ENCODE results near the gene RTL9.
"Not testable (repeated sequence)": the region's sequence is repeated elsewhere in the genome, so short reads cannot be mapped to it uniquely, and the experiment has no call there.

Gene RTL9

DNA sequence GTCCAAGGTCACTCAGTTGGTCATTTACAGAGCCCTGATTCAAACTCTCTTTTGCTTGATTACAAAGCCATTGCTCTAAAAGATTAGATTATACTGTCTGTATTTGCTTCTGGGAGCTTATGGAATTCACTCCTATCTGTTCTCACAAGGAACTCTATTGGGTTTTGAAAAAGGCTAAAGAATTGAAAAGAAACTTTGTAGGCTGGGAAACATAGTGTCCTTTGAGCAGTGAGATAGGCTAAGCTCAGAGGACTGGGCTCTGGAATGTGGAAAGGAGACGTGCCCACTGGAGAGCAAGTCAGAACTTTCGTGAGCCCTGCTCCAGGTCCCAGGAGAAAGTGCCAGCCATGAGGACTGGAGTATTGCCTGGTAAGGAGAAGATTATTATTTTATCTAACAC is at the start of gene RTL9:
Gene RTL9 (plus strand): TSS at position 301 of the 400 bp plus-strand sequence. CDS start 91,770 bp downstream, outside the sequence.
- no peak for DNase-seq

DNA sequence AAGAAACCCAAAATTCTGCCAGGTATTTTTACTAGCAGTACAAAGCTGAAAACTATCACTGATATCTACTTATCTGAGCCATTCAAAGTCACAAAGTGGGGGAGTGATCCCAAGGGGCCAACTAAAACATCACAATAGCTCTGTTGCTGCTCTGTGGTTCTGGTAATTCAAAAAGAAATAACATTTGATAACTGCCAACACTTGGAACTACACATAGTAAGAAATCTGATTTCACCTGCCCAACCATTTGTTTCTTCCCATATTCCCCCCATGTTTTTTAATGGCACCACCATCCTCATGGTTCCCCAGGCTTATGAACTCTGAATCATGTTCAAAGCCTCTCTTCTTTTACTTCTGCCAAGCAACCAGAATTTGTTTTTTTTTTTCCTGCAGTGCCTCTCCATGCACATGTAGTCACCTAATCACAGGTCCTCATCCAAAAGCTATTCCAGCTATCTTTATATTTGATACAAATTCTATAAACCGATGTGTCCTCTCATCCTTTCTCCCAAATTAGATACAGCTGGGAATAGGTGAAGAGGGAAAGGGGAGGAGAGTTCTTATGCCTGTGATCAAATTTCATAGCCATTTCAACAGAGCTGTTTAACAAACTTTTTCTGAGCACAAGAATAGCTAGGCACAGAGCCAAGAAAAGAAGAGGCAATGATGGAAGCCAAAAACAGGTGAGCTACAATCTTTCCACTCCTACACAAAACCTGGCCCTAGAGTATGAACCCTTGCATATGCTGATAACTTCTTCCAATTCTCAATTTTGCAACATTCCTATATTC is 48.5 kb upstream of the RTL9 start:
- DNase-seq = no peak

DNA sequence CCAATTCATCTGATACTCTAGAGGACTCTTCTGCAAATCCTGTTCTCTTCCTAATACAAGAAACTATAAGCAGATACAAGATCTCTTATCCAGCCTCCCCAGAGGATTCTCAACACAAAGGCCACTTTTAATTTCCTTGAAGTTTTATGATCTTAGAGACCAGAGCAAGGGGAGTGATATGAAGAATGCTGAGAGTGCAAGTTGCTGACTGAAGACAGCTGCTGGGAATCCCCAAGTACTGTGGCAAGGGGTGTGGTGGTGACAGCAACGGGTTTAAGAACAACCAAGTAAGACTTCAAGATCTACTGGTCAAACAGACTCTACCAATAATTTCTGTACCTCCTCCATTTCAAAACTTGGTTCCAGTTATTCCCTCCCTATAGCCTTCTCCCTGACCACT is 47.8 kb upstream of the RTL9 start:
- peak; percentile 43 for DNase-seq

DNA sequence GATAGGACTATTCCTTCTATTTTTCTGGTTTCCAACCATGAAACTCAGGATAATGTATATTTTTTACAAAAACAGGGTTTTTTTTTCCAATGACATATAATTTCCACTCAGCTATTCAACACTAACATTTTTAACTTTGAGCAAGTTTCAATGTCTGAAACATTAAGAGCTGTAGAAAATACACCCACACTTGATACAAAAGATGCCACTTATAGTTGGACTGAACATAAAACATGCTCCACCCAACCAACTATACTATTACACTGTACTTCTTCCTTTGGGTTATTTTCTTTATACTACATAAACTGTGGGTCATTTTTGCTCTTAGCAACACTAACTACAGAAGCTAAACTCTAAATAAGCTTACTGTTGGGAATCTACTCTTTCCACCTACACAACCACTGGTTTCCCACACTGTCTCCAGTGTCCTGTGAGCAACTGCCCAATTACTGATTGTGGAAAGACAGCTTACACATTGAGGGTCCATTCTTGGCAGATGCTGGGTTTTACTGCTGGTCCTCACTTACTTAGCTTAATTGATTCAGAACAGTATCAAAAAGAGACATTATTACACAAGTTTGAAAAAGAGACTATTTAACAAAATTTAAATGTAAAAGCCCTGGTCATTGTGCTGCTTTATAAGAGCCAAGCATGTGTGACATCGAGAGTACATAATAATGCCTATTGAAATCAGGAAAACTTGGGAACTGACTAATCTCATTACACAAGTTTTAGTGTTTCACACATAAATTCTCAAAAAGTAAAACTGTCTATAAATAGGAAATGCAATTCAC is 47.0 kb upstream of the RTL9 start:
- no peak for DNase-seq

DNA sequence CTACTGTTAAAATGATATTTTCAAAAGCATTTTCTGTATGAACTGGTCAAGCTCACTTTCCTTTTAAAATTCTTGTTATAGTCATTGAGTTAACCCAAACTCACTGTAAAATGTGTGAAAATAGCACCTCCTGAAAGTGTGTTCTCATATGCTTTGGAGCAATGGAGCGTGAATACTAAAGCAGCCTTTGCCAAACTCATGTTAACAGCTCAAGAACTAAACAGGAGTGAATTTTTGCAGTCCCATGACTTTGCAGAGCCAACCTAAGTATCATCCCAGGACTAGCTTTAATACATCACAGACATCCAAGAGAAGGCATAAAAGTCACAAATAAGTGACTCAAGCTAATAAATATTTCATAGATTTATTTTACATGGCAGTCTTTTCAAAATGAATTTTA is 43.1 kb upstream of the RTL9 start:
- DNase-seq = no peak

DNA sequence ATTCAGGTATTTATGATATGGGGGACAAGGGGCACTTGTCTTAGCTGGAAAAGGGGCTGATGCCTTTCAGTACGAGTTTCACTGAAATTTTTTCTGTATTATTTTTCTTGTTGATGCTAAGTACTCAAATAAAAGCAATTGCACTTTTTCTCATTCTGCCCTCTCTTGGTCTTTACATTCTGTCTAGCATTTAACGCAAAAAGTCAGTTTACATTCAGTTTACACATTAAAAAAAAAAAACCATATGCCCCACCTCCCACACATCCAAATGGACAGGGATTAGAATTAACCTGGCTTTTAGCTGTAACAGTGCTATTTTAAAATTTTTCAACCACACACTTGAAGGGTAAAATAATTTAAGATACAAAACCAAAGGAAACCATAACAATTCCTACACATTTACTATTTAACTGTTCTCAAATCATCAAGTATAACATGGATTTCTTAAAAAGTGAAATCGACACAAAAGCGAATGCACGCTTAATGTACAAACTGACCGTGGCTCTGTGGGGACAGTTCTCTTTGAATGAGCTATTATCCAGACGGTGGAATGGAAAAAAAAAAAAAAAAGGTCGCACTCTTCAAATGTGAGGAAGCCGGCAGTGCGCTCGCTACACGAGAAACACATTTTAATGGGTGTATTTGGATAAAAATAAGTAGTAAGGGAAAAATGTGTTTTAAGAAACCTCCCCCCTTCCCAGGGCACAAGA is 42.1 kb upstream of the RTL9 start:
- DNase-seq = no peak

DNA sequence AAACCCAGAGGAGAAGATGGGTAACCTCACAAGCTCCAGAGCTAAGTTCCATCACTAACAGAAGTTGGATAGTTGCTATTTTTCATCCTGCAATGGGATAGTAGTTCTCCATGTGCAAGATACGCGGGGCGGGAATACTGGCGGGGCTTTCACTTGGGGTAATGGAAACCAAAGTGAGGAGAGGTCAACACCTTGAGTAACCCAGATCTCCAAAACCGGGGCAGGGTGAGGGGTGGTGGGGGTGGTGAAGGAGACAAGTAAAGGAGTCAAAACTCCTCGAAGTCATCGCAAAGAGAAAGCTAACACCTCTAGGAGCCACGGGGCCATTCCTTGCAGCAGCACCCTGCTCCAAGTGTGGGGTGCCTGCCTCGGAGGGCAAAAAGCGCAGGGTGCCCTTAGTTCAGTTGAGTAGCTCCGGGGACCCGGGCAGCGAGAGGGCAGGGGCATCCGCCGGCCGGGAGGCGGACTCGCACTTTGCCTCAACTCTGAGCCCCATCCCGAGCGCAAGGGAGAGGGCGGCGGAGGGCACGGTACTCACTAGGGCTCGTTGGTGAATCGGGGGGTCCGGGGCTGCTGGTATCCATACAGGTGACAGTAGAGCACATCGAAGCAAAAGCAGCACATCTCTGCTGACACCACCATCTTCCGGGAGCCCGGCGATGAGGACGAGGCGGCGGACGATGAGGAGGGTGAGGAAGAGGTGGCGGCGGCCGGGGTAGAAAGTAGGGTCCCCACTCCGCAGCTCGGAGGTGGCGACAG is 41.4 kb upstream of the RTL9 start:
- peak; percentile 29 for DNase-seq

DNA sequence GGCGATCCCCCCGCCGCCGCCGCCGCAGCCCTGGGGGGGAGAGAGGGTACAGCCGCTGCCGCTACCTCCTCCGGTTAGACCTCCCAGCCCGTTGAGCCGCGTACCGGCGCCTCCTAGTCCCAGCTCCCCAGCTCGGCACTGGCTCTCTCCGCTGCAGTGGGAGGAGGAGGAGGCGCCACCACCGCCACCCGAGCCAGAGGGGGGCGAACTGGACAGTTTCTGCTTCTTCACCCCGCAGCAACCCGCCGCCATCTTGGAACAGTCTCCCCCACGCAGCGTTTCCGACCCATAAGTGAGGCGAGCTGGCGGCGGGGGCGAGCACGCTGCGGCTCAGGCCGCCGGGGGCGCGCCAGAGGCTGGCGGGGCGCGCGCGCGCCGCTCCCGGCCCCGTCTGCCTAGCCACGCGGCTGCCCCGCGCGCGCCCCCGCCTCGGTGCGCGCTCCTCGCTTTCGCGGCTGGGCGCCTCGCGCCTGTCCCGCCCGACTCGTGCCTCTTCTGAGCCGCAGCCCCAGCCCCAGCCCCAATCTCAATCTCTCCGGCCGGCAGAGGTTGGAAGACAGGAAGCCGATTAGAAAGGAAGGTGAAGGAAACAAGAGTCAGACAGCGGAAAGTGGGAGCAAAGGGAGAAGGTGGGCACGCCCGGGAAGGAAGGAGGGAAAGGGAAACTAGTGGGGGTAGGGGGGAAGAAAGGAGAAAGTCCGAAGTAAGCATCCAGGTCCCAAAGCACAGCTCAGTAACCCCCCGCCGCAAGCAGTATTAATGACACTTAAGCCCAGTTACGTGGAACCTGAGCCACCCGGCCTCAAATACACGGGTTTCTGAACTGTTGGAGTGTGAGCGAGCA is 40.6 kb upstream of the RTL9 start, which contains the start of gene AMMECR1:
Gene AMMECR1 (minus strand): TSS at position 266 of the 844 bp plus-strand sequence. CDS start 14 bp downstream, at position 252.
- peak; percentile 83 for DNase-seq

DNA sequence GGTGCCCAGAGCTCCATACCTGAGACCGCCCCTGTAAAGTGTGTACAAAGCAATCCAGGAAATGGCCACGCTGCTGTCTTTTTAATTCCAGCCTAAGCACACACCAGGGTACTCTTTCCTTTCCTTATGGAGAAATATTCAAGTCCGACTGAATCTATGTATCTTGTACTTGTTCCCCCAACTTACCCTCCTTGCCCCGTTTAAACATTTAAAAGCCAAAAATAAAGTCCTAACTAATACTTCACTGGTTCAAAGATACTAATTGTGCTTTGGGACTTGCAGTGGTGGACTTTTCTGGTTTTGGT is 40.0 kb upstream of the RTL9 start:
- DNase-seq = no peak

DNA sequence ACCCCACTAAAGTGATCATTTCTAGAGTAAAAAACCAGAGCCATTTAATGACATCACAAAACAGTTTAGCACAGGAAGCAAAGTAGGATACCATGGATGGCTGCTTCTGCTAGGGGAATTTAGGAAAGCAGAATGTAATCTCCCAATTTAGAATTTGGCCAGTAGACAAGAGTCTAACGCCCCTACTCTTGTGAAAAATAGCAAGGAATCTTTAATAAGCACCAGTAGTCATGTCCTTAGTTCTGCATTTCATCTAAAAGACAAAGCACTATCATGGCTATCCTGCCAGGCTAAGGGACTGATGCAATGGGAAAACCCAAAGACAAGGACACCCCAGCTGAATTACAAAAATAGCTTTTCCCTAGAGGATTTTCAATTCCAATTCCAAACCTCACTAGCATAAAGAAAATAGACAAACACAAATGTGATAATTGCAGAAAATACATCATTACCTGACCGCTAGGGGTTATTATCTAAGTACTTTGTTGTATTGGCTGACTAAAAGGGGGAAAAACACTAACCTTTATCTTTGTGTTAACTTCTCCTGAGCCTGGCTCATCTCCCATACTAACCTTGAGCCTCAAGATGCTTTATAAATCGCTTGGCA is 38.2 kb upstream of the RTL9 start:
- DNase-seq = no peak

DNA sequence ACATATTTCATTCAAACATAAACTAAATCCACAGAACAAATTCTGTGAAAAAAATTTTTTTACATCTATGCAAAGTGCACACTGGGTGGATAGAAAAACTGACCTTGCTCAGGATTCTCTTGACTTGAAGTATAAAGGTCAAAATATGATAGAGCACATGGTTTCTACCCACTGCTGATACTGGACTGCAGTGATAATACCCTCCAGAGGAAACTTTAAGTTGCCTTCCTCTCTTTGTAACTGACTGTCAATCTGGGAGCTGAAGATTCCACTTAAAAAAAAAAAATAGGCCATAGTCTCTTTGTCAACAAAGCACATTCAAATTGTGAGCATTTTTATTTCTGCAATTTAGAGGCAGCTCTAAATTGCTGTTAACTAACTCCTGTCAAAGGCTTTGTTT is 37.6 kb upstream of the RTL9 start:
- DNase-seq = no peak

DNA sequence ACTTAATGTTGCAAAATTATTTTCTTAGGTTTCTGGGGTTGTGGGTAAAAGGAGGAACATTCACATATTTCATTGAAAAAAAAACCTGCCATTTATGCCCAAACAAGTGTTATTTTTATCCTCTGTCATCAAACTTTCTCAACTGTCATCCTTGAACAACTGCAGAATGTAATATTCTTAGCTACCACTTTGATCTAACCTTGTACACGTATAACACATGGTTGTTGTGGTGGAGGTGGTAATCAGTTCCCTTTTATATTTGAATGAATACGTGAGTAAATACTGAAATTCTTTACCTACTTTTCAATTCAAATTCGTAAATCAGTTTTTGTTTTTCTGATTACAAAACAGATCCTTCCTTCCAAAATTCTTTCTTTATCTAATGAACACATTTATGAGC is 37.0 kb upstream of the RTL9 start:
- no peak for DNase-seq

DNA sequence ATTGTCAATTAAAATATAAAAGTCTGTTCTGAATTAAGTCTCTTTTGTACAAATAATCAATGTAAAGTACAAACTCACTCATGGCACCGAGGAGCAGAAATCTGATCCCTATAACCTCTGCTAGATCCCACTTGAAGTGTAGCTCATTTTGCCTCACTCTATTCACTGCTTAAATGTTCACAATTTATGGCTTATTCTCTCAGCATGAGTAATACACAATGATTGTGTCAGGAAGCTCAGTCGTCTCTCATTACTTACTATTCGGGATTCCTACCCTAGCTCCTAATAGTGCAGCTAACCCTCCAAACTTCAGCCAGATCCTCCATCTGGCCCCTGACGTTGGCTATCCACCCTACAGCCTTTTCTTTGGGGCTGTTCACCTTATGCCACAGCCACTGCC is 36.0 kb upstream of the RTL9 start:
- DNase-seq = no peak

DNA sequence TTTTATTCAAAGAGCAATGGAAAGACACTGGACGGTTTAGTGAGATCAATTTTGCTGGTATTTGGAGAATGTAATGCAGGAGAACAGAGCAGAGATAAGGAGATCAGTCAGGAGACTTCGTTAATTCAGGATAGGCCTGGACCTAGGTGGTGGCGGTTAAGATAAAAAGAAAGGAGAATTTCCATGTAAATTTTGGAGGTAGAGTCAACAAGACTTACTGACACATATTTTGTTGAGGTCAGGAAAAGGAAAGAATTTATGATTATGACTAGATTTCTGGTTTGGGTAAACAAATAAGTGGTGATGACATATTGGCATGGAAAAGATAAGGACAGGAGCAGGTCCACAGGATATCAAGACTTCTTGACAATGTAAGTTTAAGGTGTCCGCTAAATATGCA is 31.9 kb upstream of the RTL9 start:
- no peak for DNase-seq

DNA sequence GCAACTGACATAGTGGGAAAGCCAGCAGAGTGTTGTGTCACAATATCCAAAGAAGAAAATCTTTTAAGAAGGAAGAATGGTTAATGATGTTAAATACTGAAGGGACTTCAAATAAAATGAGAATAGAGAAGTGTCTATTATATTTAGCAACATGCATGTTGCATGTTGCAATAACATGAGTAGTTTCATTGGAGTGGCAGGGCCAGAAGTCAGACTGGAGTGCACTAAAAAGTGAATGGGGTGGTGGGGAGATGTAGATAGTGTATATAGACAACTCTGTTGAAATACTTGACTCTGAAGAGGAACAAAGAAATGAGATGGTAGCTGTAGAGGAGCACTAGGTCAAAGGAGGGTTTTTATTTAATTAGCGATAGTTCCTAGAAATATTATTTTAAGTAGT is 31.3 kb upstream of the RTL9 start:
- DNase-seq = no peak

DNA sequence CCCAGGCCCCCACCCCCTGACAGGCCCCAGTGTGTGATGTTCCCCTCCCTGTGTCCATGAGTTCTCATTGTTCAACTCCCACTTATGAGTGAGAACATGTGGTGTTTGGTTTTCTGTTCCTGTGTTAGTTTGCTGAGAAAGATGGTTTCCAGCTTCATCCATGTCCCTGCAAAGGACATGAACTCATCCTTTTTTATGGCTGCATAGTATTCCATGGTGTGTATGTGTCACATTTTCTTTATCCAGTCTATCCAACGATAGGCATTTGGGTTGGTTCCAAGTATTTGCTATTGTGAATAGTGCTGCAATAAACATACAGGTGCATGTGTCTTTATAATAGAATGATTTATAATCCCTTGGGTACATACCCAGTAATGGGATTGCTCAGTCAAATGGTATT is 30.0 kb upstream of the RTL9 start:
- not testable (repeated sequence) for DNase-seq

DNA sequence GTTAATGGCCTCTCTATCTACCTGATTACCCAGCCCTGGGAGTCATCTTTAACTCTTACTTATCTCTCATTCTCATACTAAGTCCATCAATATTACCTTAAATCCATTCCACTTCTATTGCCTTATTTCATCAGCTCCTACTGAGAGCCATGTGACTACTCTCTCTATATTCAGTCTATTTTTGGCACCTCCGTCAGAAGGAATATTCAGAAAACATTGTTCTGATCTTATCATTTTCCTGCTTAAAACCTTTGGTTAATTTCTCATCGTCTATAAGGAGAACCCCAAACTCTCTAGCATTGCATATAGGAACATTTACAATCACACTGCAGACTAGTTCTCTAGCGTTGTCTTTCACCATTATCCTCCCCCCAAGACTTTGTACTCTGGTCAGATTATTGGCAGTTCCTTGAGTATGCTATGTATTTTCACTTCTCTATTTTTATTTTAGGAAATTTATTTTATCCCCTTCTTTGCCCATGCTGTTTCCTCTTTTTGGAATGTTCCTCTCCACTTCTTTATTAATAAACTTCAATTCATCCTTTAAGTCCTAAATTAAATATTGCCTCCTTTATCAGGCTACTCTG is 27.1 kb upstream of the RTL9 start:
- no peak for DNase-seq

DNA sequence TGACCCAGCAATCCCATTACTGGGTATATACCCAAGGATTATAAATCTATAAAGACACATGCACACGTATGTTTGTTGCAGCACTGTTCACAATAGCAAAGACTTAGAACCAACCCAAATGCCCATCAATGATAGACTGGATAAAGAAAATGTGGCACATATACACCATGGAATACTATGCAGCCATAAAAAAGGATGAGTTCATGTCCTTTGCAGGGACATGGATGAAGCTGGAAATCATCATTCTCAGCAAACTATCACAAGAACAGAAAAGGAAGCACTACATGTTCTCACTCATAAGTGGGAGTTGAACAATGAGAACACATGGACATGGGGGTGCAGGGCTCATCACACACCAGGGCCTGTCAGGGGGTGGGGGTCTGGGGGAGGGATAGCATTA is 25.2 kb upstream of the RTL9 start:
- not testable (repeated sequence) for DNase-seq

DNA sequence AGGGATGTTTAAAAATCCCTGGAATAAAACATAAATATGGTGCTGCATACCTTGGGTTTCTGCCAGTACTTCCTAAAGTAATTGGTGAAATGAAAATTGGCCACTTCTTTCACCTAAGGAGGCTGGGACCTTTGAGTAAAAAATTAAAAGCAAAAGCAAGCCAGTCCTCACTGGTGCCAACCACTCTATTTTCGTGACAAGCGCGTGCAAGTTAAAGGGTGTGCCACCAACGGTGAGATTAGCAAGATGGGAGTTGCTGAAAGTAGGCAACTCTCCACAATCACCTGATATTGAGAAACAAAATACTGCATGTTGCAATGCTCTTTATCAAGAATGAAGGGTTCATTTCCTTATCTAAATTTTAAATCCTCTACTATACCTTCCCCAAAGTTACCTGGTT is 19.7 kb upstream of the RTL9 start:
- DNase-seq = no peak

DNA sequence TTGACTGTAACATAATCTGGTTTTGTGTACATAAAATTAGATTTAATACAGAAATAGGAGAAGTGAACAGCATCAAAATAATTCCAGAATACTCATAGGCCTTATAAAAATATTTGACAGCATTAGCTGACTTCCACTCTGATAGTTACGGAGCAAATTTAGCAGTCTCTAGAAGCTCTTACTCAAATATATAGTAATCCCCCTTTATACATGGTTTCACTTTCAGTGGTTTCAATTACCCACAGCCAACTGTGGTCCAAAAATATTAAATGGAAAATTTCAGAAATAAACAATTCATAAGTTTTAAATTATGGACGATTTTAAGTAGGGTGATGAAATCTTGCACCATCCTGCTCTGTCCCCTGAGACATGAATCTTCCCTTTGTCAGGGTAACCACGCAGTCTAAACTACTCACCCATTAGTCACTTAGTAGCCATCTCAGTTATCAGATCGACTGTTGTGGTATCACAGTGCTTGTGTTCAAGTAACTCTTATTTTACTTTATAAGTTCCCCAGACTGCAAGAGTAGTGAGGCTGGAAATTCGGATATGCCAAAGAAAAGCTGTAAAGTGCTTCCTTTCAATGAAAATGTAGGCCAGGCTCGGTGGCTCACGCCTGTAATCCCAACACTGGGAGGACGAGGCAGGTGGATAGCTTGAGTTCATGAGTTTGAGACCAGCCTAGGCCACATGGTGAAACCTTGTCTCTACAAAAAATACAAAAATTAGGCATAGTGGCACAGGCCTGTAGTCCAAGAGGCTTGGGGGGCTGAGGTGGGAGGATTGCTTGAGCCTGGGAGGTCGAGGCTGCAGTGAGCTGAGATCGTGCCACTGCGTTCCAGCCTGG is 17.2 kb upstream of the RTL9 start:
- no peak for DNase-seq
